ENCODE measurements around the gene ATG14. TPM values are rescaled to one million over a fixed set of nuclear protein-coding genes. Genes with fewer than 3 reads are reported as not detected.
"Not testable (repeated sequence)": the region's sequence is repeated elsewhere in the genome, so short reads cannot be mapped to it uniquely, and the experiment has no call there.

ATG14 gene
- total RNA-seq, 1 experiment from 2014 or later, result 8.1 TPM

DNA sequence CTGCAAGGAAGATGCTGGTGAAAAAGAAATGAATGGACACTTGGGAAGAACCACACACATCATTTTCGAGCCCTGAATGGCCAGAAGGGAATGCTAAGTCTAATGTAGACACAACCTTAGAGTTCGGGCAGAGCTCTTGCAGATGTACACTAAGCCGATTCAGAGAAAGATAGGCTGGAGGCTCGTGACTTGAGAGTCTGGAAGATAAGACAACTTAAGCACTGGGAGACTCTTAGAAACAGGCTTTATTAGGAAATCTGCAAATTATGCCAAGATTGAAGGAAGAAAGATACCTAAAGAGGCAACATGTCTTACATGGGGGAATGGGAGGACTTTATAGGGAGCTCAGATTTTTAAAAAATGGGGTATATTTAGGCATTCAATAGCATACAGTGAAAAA is 15.3 kb upstream of the ATG14 start:
- Mint-ChIP-seq H3K4me1 (ENCODE audit: low read depth, unreplicated experiment) (peaks cover 13% of the 10 kb centered on the region), H3K4me3 (ENCODE audit: low read depth, unreplicated experiment) (no peak overlapping the region), H3K36me3 (ENCODE audit: insufficient read depth, unreplicated experiment) (no peaks in the 10 kb centered on the region), H3K27me3 (ENCODE audit: unreplicated experiment) (no peaks in the 10 kb centered on the region), H3K27ac (ENCODE audit: unreplicated experiment) (no peak overlapping the region), H3K9me3 (ENCODE audit: low read depth, unreplicated experiment) (no peaks in the 10 kb centered on the region)
- CTCF ChIA-PET, result interaction anchor here (0.6 kb wide), 1 partner anchor 225 kb away, joined by 5 read pairs; no protein-coding TSS in a partner anchor
- BruUV-seq (replicated peaks), result no TSS peak
- TF ChIP-seq, protein P1, sequence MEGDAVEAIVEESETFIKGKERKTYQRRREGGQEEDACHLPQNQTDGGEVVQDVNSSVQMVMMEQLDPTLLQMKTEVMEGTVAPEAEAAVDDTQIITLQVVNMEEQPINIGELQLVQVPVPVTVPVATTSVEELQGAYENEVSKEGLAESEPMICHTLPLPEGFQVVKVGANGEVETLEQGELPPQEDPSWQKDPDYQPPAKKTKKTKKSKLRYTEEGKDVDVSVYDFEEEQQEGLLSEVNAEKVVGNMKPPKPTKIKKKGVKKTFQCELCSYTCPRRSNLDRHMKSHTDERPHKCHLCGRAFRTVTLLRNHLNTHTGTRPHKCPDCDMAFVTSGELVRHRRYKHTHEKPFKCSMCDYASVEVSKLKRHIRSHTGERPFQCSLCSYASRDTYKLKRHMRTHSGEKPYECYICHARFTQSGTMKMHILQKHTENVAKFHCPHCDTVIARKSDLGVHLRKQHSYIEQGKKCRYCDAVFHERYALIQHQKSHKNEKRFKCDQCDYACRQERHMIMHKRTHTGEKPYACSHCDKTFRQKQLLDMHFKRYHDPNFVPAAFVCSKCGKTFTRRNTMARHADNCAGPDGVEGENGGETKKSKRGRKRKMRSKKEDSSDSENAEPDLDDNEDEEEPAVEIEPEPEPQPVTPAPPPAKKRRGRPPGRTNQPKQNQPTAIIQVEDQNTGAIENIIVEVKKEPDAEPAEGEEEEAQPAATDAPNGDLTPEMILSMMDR (IDR thresholded peaks at IDR 0.05; ENCODE audit: unreplicated experiment), result no peak
- intact Hi-C loops (cut with micrococcal nuclease; ENCODE audit: unreplicated experiment), result no loop called here
- no peak for DNase-seq

DNA sequence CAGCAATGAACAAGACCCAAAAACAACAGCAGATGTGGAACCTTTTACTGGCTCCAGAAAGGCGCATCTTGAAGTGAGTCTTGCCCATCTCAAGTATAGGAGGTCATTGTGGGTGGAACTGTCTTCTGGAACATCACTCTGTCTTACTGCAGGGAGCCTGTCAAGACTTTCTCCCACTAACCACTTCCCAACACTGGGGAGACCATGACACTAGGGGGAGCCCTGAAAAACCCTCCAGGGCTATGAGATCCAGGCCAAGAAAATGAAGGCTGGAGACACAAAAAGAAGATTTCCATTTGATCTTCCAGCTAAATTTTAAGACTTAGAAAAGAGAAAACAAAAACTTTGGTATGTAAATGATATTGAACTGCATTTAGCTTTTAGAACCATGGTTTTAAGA is 13.5 kb upstream of the ATG14 start:
- no peak overlapping the region for H3K27ac Mint-ChIP-seq (ENCODE audit: unreplicated experiment)
- no peak overlapping the region for H3K4me3 Mint-ChIP-seq (ENCODE audit: low read depth, unreplicated experiment)
- no TSS peak for BruUV-seq (replicated peaks)
- CTCF ChIA-PET, result no interaction called here
- intact Hi-C loops (cut with micrococcal nuclease; ENCODE audit: unreplicated experiment), result no loop called here
- no peaks in the 10 kb centered on the region for H3K36me3 Mint-ChIP-seq (ENCODE audit: insufficient read depth, unreplicated experiment)
- H3K9me3 Mint-ChIP-seq (ENCODE audit: low read depth, unreplicated experiment), result no peaks in the 10 kb centered on the region
- H3K27me3 Mint-ChIP-seq (ENCODE audit: unreplicated experiment), result no peaks in the 10 kb centered on the region
- TF ChIP-seq, protein P1 (IDR thresholded peaks at IDR 0.05; ENCODE audit: unreplicated experiment), result no peak
- peaks cover 13% of the 10 kb centered on the region for H3K4me1 Mint-ChIP-seq (ENCODE audit: low read depth, unreplicated experiment)
- DNase-seq, result no peak

DNA sequence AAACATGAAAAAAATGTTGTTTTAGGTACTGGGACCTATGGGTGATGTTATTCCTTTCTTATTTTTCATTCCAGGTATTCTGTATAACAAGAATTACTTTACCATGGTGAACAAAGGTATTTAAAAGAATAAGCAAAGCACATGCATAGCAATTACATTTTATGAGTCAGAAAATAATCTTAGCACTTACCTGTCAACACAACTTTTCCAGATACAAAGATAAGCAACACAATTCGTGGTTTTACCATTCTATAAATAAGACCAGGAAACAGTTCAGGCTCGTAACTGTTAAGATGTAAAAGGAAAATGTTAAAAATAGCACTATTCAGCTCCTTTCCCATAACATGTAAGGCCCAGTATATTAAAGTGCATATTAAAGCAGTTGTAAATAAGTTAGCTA is 12.3 kb upstream of the ATG14 start:
- no peak overlapping the region for H3K4me3 Mint-ChIP-seq (ENCODE audit: low read depth, unreplicated experiment)
- intact Hi-C loops (cut with micrococcal nuclease; ENCODE audit: unreplicated experiment), result no loop called here
- CTCF ChIA-PET, result interaction anchor here (0.6 to 0.7 kb wide), 2 partner anchors 216 to 256 kb away, joined by 3 to 4 read pairs; no protein-coding TSS in a partner anchor
- H3K9me3 Mint-ChIP-seq (ENCODE audit: low read depth, unreplicated experiment), result no peaks in the 10 kb centered on the region
- no TSS peak for BruUV-seq (replicated peaks)
- no peak overlapping the region for H3K27ac Mint-ChIP-seq (ENCODE audit: unreplicated experiment)
- no peaks in the 10 kb centered on the region for H3K27me3 Mint-ChIP-seq (ENCODE audit: unreplicated experiment)
- TF ChIP-seq, protein P1 (IDR thresholded peaks at IDR 0.05; ENCODE audit: unreplicated experiment), result no peak
- H3K4me1 Mint-ChIP-seq (ENCODE audit: low read depth, unreplicated experiment), result peaks cover 13% of the 10 kb centered on the region
- no peaks in the 10 kb centered on the region for H3K36me3 Mint-ChIP-seq (ENCODE audit: insufficient read depth, unreplicated experiment)
- no peak for DNase-seq

DNA sequence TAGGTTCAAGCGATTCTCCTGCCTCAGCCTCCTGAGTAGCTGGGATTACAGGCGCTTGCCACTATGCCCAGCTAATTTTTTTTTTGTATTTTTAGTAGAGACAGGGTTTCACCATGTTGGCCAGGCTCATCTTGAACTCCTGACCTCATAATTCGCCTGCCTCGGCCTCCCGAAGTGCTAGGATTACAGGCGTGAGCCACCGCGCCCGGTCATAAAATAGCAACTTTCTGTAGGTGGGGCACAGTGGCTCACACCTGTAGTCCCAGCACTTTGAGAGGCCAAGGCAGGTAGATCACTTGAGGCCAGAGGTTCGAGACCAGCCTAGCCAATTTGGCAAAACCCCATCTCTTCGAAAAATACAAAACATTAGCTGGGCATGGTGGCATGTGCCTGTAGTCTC is 10.7 kb upstream of the ATG14 start:
- intact Hi-C loops (cut with micrococcal nuclease; ENCODE audit: unreplicated experiment); H3K4me3 Mint-ChIP-seq (ENCODE audit: low read depth, unreplicated experiment); H3K27me3 Mint-ChIP-seq (ENCODE audit: unreplicated experiment); H3K36me3 Mint-ChIP-seq (ENCODE audit: insufficient read depth, unreplicated experiment); CTCF ChIA-PET; H3K27ac Mint-ChIP-seq (ENCODE audit: unreplicated experiment); H3K9me3 Mint-ChIP-seq (ENCODE audit: low read depth, unreplicated experiment); DNase-seq; BruUV-seq (replicated peaks): not testable (repeated sequence)
- peaks cover 13% of the 10 kb centered on the region for H3K4me1 Mint-ChIP-seq (ENCODE audit: low read depth, unreplicated experiment)

DNA sequence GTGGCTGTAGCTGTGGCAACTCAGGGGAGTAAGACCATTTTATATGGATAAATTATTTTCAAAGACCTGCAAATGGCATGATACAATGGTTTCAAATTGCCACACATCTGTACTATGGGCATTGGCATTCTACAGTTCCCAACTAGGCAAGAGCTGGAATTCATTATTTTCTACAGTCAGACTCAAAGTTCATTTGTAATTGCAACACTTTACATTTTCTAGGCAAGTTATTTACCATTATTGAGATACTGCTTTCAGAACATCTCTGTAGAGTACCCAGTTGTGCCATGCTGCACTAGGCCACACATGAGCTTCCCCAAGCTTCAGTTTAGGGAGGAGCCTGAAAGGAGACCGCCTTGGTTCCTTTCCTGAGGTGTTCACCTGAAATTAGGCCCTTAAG is 8.0 kb upstream of the ATG14 start:
- Mint-ChIP-seq H3K27ac (ENCODE audit: unreplicated experiment) (no peak overlapping the region), H3K4me1 (ENCODE audit: low read depth, unreplicated experiment) (no peaks in the 10 kb centered on the region), H3K36me3 (ENCODE audit: insufficient read depth, unreplicated experiment) (no peaks in the 10 kb centered on the region), H3K9me3 (ENCODE audit: low read depth, unreplicated experiment) (no peaks in the 10 kb centered on the region), H3K27me3 (ENCODE audit: unreplicated experiment) (no peaks in the 10 kb centered on the region), H3K4me3 (ENCODE audit: low read depth, unreplicated experiment) (no peak overlapping the region)
- no TSS peak for BruUV-seq (replicated peaks)
- intact Hi-C loops (cut with micrococcal nuclease; ENCODE audit: unreplicated experiment), result no loop called here
- CTCF ChIA-PET, result no interaction called here
- no peak for DNase-seq
- TF ChIP-seq, protein P1 (IDR thresholded peaks at IDR 0.05; ENCODE audit: unreplicated experiment), result no peak
